MM.1S (cell line): ENCODE results near the gene STMND1.

Source experiments
- DNase-seq: peaks from one replicate; pipeline ENCODE4 v3.0.0-alpha.2; 2015
- H2AFZ ChIP-seq: fragments of 300-600 bp; sonication (generic); 2 replicates; pipeline ENCODE4 v1.6.0; 2016; ENCODE audit warnings: antibody characterized with exemption, low read length
- H3F3A ChIP-seq: fragments of 300-600 bp; sonication (generic); 2 replicates; pipeline ENCODE4 v1.6.1; 2016; ENCODE audit warnings: mild to moderate bottlenecking, antibody characterized with exemption, low read length, moderate library complexity, mixed read lengths; ENCODE audit not compliant: insufficient read depth
- H3K27ac ChIP-seq: fragments of 300-600 bp; sonication (generic); 2 replicates; pipeline ENCODE4 v1.5.1; 2016; ENCODE audit warnings: mild to moderate bottlenecking, low read length
- H3K27me3 ChIP-seq: fragments of 300-600 bp; sonication (generic); replicated peaks from 2 replicates; pipeline ENCODE4 v1.6.0; 2016; ENCODE audit warnings: low read length; ENCODE audit not compliant: insufficient read depth
- H3K36me3 ChIP-seq: fragments of 300-600 bp; sonication (generic); replicated peaks from 2 replicates; pipeline ENCODE4 v1.6.1; 2016; ENCODE audit warnings: mild to moderate bottlenecking, low read length, mixed read lengths; ENCODE audit not compliant: insufficient read depth
- H3K4me1 ChIP-seq: fragments of 300-600 bp; sonication (generic); 2 replicates; pipeline ENCODE4 v1.6.1; 2016; ENCODE audit warnings: low read length, mixed read lengths
- H3K4me2 ChIP-seq: fragments of 300-600 bp; sonication (generic); 2 replicates; pipeline ENCODE4 v1.6.0; 2016; ENCODE audit warnings: low read depth, low read length
- H3K4me3 ChIP-seq: fragments of 300-600 bp; sonication (generic); 2 replicates; pipeline ENCODE4 v1.5.1; 2016; ENCODE audit warnings: low read length, mixed read lengths
- H3K79me2 ChIP-seq: fragments of 300-600 bp; sonication (generic); 2 replicates; pipeline ENCODE4 v1.6.1; 2016; ENCODE audit warnings: mixed run types, low read length, mixed read lengths
- H3K9ac ChIP-seq: fragments of 300-600 bp; sonication (generic); 2 replicates; pipeline ENCODE4 v1.6.1; 2016; ENCODE audit warnings: low read length, mixed read lengths
- H3K9me2 ChIP-seq: fragments of 300-600 bp; sonication (generic); replicated peaks from 2 replicates; pipeline ENCODE4 v1.6.1; 2016; ENCODE audit warnings: mild to moderate bottlenecking, low read length, mixed read lengths; ENCODE audit not compliant: insufficient read depth
- H3K9me3 ChIP-seq: fragments of 300-600 bp; sonication (generic); replicated peaks from 2 replicates; pipeline ENCODE4 v1.6.1; 2016; ENCODE audit warnings: mild to moderate bottlenecking, low read length, mixed read lengths; ENCODE audit not compliant: insufficient read depth
- H4K20me1 ChIP-seq: fragments of 300-600 bp; sonication (generic); 2 replicates; pipeline ENCODE4 v1.6.1; 2016; ENCODE audit warnings: mild to moderate bottlenecking, low read length, moderate library complexity, mixed read lengths; ENCODE audit not compliant: insufficient read depth
- CTCF ChIP-seq: fragments of 300-600 bp; sonication (generic); IDR thresholded peaks from 2 replicates; pipeline ENCODE4 v1.5.1; 2016; ENCODE audit warnings: antibody characterized with exemption, low read length, mixed read lengths
- EZH2 ChIP-seq: fragments of 300-600 bp; sonication (generic); optimal IDR thresholded peaks from 2 replicates; pipeline ENCODE3; 2017; ENCODE audit warnings: low read depth, mild to moderate bottlenecking, antibody characterized with exemption, low read length, mixed read lengths
- EZH2phosphoT487 ChIP-seq: fragments of 300-600 bp; sonication (generic); IDR thresholded peaks from 2 replicates; pipeline ENCODE4 v1.6.1; 2018; ENCODE audit warnings: antibody characterized with exemption, low read length

STMND1 gene

DNA sequence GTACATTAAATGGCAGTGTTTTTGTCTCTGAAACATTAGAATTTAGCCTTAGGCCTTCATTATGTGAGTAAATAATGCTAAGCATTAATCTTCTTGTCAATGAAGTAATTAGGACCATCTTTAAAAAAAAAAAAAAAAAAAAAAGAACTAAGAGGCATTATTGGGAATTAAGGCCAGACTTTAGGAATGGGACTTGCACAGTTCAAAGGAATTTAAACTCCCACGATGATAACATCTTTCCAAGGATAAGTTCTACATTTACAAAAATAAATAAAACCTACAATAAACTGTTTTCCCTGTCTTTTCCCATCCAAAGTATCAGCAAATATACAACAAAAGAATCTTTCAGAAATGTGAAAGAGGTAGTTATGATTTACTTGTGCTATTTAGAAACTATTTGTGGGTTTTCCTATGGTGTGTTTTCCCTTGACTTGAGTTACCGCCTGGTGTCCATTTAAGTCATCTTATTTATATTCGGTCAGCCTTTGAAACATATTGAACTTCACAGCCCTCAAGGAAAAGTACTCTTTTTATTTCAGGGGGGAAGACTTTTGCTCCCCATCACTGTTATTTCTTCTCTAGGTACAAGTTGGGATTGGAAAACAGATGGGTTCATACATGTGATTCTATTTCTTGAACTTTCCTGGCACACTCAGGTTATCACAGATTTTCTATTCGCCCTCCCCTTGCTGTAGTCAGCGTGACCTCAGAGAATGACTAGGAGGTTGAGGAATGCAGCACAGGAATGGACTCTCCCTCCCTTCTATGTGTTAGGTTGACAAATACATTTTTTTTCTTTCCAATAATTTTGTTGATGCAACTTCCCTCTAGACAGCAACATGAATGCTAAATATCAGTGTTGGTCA lies 13.6 kb downstream of the STMND1 start:
- Histone ChIP-seq H3K9me2 (no peaks in the 10 kb centered on the region), H3K27ac (no peak overlapping the region), H3K9me3 (no peaks in the 10 kb centered on the region), H3K27me3 (no peaks in the 10 kb centered on the region), H3K9ac (no peak overlapping the region), H3K4me3 (no peak overlapping the region), H3K4me2 (no peak overlapping the region), H3F3A (no peaks in the 10 kb centered on the region), H3K4me1 (no peaks in the 10 kb centered on the region), H3K79me2 (no peaks in the 10 kb centered on the region), H4K20me1 (no peaks in the 10 kb centered on the region), H2AFZ (no peak overlapping the region), H3K36me3 (no peaks in the 10 kb centered on the region)
- DNase-seq = no peak
- no peak for TF ChIP-seq CTCF
- no peak for TF ChIP-seq EZH2phosphoT487
- no peak for TF ChIP-seq EZH2

- no peak overlapping the region for H3K4me2 ChIP-seq
Measured at GRCh38 chr6:17116117-17116440, 14.2 kb downstream of the STMND1 start.

GRCh38 chr6:17120019-17120418 lies 18.2 kb downstream of the STMND1 start:
- Histone ChIP-seq H3K79me2 (no peaks in the 10 kb centered on the region), H3K27me3 (no peaks in the 10 kb centered on the region), H3K9ac (no peak overlapping the region), H4K20me1 (no peaks in the 10 kb centered on the region), H3K4me1 (no peaks in the 10 kb centered on the region), H3K9me2 (no peaks in the 10 kb centered on the region), H3K4me3 (no peak overlapping the region), H2AFZ (no peak overlapping the region), H3F3A (no peaks in the 10 kb centered on the region), H3K4me2 (no peak overlapping the region), H3K27ac (no peak overlapping the region), H3K9me3 (no peaks in the 10 kb centered on the region), H3K36me3 (no peaks in the 10 kb centered on the region)
- TF ChIP-seq CTCF = no peak
- TF ChIP-seq EZH2phosphoT487 = no peak
- TF ChIP-seq EZH2 = no peak
- DNase-seq = no peak

More at GRCh38 chr6:17116117-17116440, 14.2 kb downstream of the STMND1 start:
- no peaks in the 10 kb centered on the region for H4K20me1 ChIP-seq
- DNase-seq = peak; percentile 8
- no peaks in the 10 kb centered on the region for H3K27me3 ChIP-seq
- no peak overlapping the region for H3K9ac ChIP-seq
- no peak overlapping the region for H2AFZ ChIP-seq
- H3K4me3 ChIP-seq = no peak overlapping the region
- no peaks in the 10 kb centered on the region for H3K79me2 ChIP-seq
- no peak overlapping the region for H3K27ac ChIP-seq
- no peaks in the 10 kb centered on the region for H3K9me2 ChIP-seq
- H3K36me3 ChIP-seq = no peaks in the 10 kb centered on the region
- no peak for TF ChIP-seq EZH2phosphoT487
- TF ChIP-seq EZH2 = no peak
- TF ChIP-seq CTCF = no peak
- H3K9me3 ChIP-seq = no peaks in the 10 kb centered on the region
- no peaks in the 10 kb centered on the region for H3K4me1 ChIP-seq
- H3F3A ChIP-seq = no peaks in the 10 kb centered on the region
